SK-N-MC (cell line): Measurements from ENCODE around the gene SNPH.

ENCODE experiments used
- DNase-seq: peaks from one replicate; pipeline ENCODE4 v3.0.0-alpha.2; 2011; ENCODE audit warnings: low read depth, low spot score
- H3K27ac ChIP-seq: fragments of 200-600 bp; sonication (generic); 2 replicates; pipeline ENCODE4 v1.5.1; 2016; ENCODE audit warnings: mixed run types
- H3K36me3 ChIP-seq: fragments of 200-600 bp; sonication (generic); 2 replicates; pipeline ENCODE4 v1.6.1; 2017; ENCODE audit warnings: antibody characterized with exemption, low read length, mixed read lengths; ENCODE audit not compliant: insufficient read depth
- H3K4me3 ChIP-seq: fragments of 200-600 bp; sonication (generic); 2 replicates; pipeline ENCODE4 v1.5.1; 2016
- H3K9ac ChIP-seq: fragments of 200-600 bp; sonication (generic); 2 replicates; pipeline ENCODE4 v1.8.0; 2017; ENCODE audit warnings: mixed run types, mixed read lengths; ENCODE audit not compliant: insufficient read length
- H3K9me3 ChIP-seq: fragments of 200-600 bp; sonication (generic); 2 replicates; pipeline ENCODE4 v1.6.1; 2017; ENCODE audit warnings: low read depth, mild to moderate bottlenecking, antibody characterized with exemption, low read length, moderate library complexity, mixed read lengths
- EZH2 ChIP-seq: fragments of 200-600 bp; sonication (generic); IDR thresholded peaks from one replicate; pipeline ENCODE4 v1.6.1; 2017; ENCODE audit warnings: antibody characterized with exemption
- FOXP2 ChIP-seq: optimal IDR thresholded peaks from 2 replicates; pipeline ENCODE3; 2011; ENCODE audit warnings: mild to moderate bottlenecking, moderate library complexity; ENCODE audit not compliant: insufficient read depth; ENCODE audit errors: extremely low read length, control extremely low read depth
- POLR2AphosphoS5 ChIP-seq: IDR thresholded peaks from 2 replicates; pipeline ENCODE4 v1.6.1; 2012; ENCODE audit warnings: mild to moderate bottlenecking, low read depth, low read length, borderline replicate concordance

SNPH gene

GRCh38 chr20:1269850-1270249 is 3.8 kb downstream of the SNPH start:
- no peaks in the 10 kb centered on the region for H3K36me3 ChIP-seq
- no peak for DNase-seq
- H3K4me3 ChIP-seq, result no peak overlapping the region
- no peak overlapping the region for H3K27ac ChIP-seq
- H3K9ac ChIP-seq, result no peak overlapping the region
- H3K9me3 ChIP-seq, result no peaks in the 10 kb centered on the region
- no peak for TF ChIP-seq EZH2
- TF ChIP-seq POLR2AphosphoS5, result no peak
- no peak for TF ChIP-seq FOXP2

GRCh38 chr20:1272368-1273100 is 6.4 kb downstream of the SNPH start:
- no peaks in the 10 kb centered on the region for H3K36me3 ChIP-seq
- no peak overlapping the region for H3K27ac ChIP-seq
- no peak for TF ChIP-seq POLR2AphosphoS5
- TF ChIP-seq EZH2, result no peak
- TF ChIP-seq FOXP2, result no peak
- DNase-seq, result no peak
- no peak overlapping the region for H3K9ac ChIP-seq
- no peaks in the 10 kb centered on the region for H3K9me3 ChIP-seq
- no peak overlapping the region for H3K4me3 ChIP-seq

GRCh38 chr20:1273366-1273765 is 7.3 kb downstream of the SNPH start:
- H3K9ac ChIP-seq, result no peak overlapping the region
- TF ChIP-seq POLR2AphosphoS5 (no peak), EZH2 (no peak), FOXP2 (no peak)
- H3K9me3 ChIP-seq, result no peaks in the 10 kb centered on the region
- H3K4me3 ChIP-seq, result no peak overlapping the region
- no peaks in the 10 kb centered on the region for H3K36me3 ChIP-seq
- H3K27ac ChIP-seq, result no peak overlapping the region
- DNase-seq, result no peak

GRCh38 chr20:1274485-1275311 is 8.6 kb downstream of the SNPH start:
- DNase-seq, result no peak
- Histone ChIP-seq H3K4me3 (no peak overlapping the region), H3K9ac (no peak overlapping the region), H3K36me3 (no peaks in the 10 kb centered on the region), H3K9me3 (no peaks in the 10 kb centered on the region), H3K27ac (no peak overlapping the region)
- TF ChIP-seq POLR2AphosphoS5, result no peak
- no peak for TF ChIP-seq EZH2
- TF ChIP-seq FOXP2, result no peak

- no peak for DNase-seq
- no peak overlapping the region for H3K4me3 ChIP-seq
- H3K9me3 ChIP-seq, result no peaks in the 10 kb centered on the region
- TF ChIP-seq POLR2AphosphoS5, result no peak
- no peak for TF ChIP-seq FOXP2
- no peak for TF ChIP-seq EZH2
- H3K9ac ChIP-seq, result no peak overlapping the region
- H3K27ac ChIP-seq, result no peak overlapping the region
- no peaks in the 10 kb centered on the region for H3K36me3 ChIP-seq
Measured at GRCh38 chr20:1275919-1276318, 9.8 kb downstream of the SNPH start.

- no peak for DNase-seq
- no peak overlapping the region for H3K9ac ChIP-seq
- H3K4me3 ChIP-seq, result no peak overlapping the region
- H3K9me3 ChIP-seq, result no peaks in the 10 kb centered on the region
- H3K36me3 ChIP-seq, result no peaks in the 10 kb centered on the region
- no peak for TF ChIP-seq POLR2AphosphoS5
- TF ChIP-seq FOXP2, result no peak
- no peak for TF ChIP-seq EZH2
- H3K27ac ChIP-seq, result no peak overlapping the region
Measured at GRCh38 chr20:1277529-1278322, 11.6 kb downstream of the SNPH start.

- no peak for DNase-seq
- H3K4me3 ChIP-seq, result no peak overlapping the region
- no peak for TF ChIP-seq FOXP2
- TF ChIP-seq EZH2, result no peak
- TF ChIP-seq POLR2AphosphoS5, result no peak
Measured at GRCh38 chr20:1278993-1279392, 12.9 kb downstream of the SNPH start.

More at GRCh38 chr20:1278993-1279392, 12.9 kb downstream of the SNPH start:
- Histone ChIP-seq H3K27ac (no peak overlapping the region), H3K36me3 (no peaks in the 10 kb centered on the region), H3K9ac (no peak overlapping the region), H3K9me3 (no peaks in the 10 kb centered on the region)
